ENCODE results near the gene CNTF. TPM values are rescaled to one million over a fixed set of nuclear protein-coding genes. Genes with fewer than 3 reads are reported as not detected.

The CNTF gene
- total RNA-seq, 1 donor from 2014 or later: 4.4 TPM

- Mint-ChIP-seq H3K4me3 (no peak overlapping the region), H3K4me1 (peaks cover under 1% of the 10 kb centered on the region), H3K27ac (ENCODE audit: unreplicated experiment) (no peak overlapping the region), H3K9me3 (no peaks in the 10 kb centered on the region), H3K27me3 (ENCODE audit: low read depth) (peaks cover 17% of the 10 kb centered on the region), H3K36me3 (ENCODE audit: low read depth) (no peaks in the 10 kb centered on the region)
- no peak for DNase-seq (ENCODE audit: low read depth, low spot score)
- no peak for TF ChIP-seq CTCF (conservative IDR thresholded peaks at IDR 0.05)
These were observed 36.9 kb downstream of the CNTF start for GRCh38 chr11:58659404-58659803.

GRCh38 chr11:58659910-58660570, 37.6 kb downstream of the CNTF start:
- no peak for DNase-seq (ENCODE audit: low read depth, low spot score)
- H3K36me3 Mint-ChIP-seq (ENCODE audit: low read depth): no peaks in the 10 kb centered on the region
- H3K27ac Mint-ChIP-seq (ENCODE audit: unreplicated experiment): no peak overlapping the region
- no peaks in the 10 kb centered on the region for H3K4me1 Mint-ChIP-seq
- H3K9me3 Mint-ChIP-seq: no peaks in the 10 kb centered on the region
- peaks cover 19% of the 10 kb centered on the region for H3K27me3 Mint-ChIP-seq (ENCODE audit: low read depth)
- no peak overlapping the region for H3K4me3 Mint-ChIP-seq
- TF ChIP-seq CTCF (conservative IDR thresholded peaks at IDR 0.05): no peak

- Mint-ChIP-seq H3K4me3 (no peak overlapping the region), H3K27me3 (ENCODE audit: low read depth) (peaks cover 4% of the 10 kb centered on the region), H3K27ac (ENCODE audit: unreplicated experiment) (no peak overlapping the region), H3K9me3 (no peaks in the 10 kb centered on the region), H3K4me1 (no peaks in the 10 kb centered on the region), H3K36me3 (ENCODE audit: low read depth) (no peaks in the 10 kb centered on the region)
- no peak for DNase-seq (ENCODE audit: low read depth, low spot score)
- no peak for TF ChIP-seq CTCF (conservative IDR thresholded peaks at IDR 0.05)
These were observed 49.6 kb downstream of the CNTF start for GRCh38 chr11:58671983-58672633.

- Mint-ChIP-seq H3K4me3 (no peak overlapping the region), H3K27me3 (ENCODE audit: low read depth) (peaks cover 17% of the 10 kb centered on the region), H3K27ac (ENCODE audit: unreplicated experiment) (no peak overlapping the region), H3K4me1 (no peaks in the 10 kb centered on the region), H3K9me3 (no peaks in the 10 kb centered on the region), H3K36me3 (ENCODE audit: low read depth) (no peaks in the 10 kb centered on the region)
- no peak for DNase-seq (ENCODE audit: low read depth, low spot score)
- TF ChIP-seq CTCF (conservative IDR thresholded peaks at IDR 0.05): no peak
These were observed 52.1 kb downstream of the CNTF start for GRCh38 chr11:58674609-58675008.

Other genes starting within 250 kb of the CNTF start
- not detected in 2 replicates for gene OR5B3, start 215.8 kb upstream of the CNTF start, total RNA-seq
- not detected in 2 replicates for gene OR5B2, start 194.5 kb upstream of the CNTF start, total RNA-seq
- not detected in 2 replicates for gene OR5B12, start 180.4 kb upstream of the CNTF start, total RNA-seq
- gene OR5B21, start 114.6 kb upstream of the CNTF start, total RNA-seq: not detected in 2 replicates
- gene LPXN, start 46.8 kb upstream of the CNTF start, total RNA-seq: 2.9 and 3.1 TPM in 2 replicates
- gene ZFP91, start 43.6 kb upstream of the CNTF start, total RNA-seq: 48.0 and 51.5 TPM in 2 replicates
- not detected in 2 replicates for gene GLYAT, start 109.3 kb downstream of the CNTF start, total RNA-seq
- gene GLYATL2, start 222.0 kb downstream of the CNTF start, total RNA-seq: 2.3 and 2.4 TPM in 2 replicates